ENCODE measurements around the gene PFDN2. TPM values are rescaled to one million over a fixed set of nuclear protein-coding genes. Genes with fewer than 3 reads are reported as not detected.

Gene PFDN2
- total and polyA plus RNA-seq, 10 of the 15 experiments (the other 5 are each of a cell fraction or from before 2014, with no cell fraction given): 30.0 to 141 (median 80.5) TPM

GRCh38 chr1:161153682-161154337, 36.0 kb upstream of the PFDN2 start, which contains the start of gene UFC1 (continued):
- TF ChIP-seq PRDM15 (CRISPR knock-in tag; IDR thresholded peaks at IDR 0.05) (no peak), CREB1 (IDR thresholded peaks at IDR 0.05; ENCODE audit: low read depth) (peak; percentile 71; the same call in 1 of the 2 replicates), BMI1 (IDR thresholded peaks at IDR 0.05; ENCODE audit: borderline replicate concordance) (no peak; the same call in 1 of the 2 replicates), ZNF207 (IDR thresholded peaks at IDR 0.05; ENCODE audit: borderline replicate concordance) (peak; percentile 87; the same call in 1 of the 2 replicates), MTA2 (IDR thresholded peaks at IDR 0.05; ENCODE audit: low read depth) (0 out of 2 replicates have a peak, but pooled peaks have one; percentile 13), IKZF1 (conservative IDR thresholded peaks at IDR 0.05) (peak; percentile 69; the same call in 1 of the 2 replicates), FOXM1 (IDR thresholded peaks at IDR 0.05; ENCODE audit: low read depth, low read length) (no peak), RCOR1 (conservative IDR thresholded peaks at IDR 0.05; ENCODE audit: low read depth, low read length) (0 out of 2 replicates have a peak, but pooled peaks have one; percentile 19), RAD51 (IDR thresholded peaks at IDR 0.05) (peak; percentile 61), MEF2B (IDR thresholded peaks at IDR 0.05; ENCODE audit: partially characterized antibody, poor library complexity, severe bottlenecking) (no peak), ZBTB11 (CRISPR knock-in tag; IDR thresholded peaks at IDR 0.05) (peak; percentile 89), NBN (IDR thresholded peaks at IDR 0.05) (peak; percentile 90), FOXK2 (IDR thresholded peaks at IDR 0.05) (peak; percentile 55)
- TF ChIP-seq, protein P1, sequence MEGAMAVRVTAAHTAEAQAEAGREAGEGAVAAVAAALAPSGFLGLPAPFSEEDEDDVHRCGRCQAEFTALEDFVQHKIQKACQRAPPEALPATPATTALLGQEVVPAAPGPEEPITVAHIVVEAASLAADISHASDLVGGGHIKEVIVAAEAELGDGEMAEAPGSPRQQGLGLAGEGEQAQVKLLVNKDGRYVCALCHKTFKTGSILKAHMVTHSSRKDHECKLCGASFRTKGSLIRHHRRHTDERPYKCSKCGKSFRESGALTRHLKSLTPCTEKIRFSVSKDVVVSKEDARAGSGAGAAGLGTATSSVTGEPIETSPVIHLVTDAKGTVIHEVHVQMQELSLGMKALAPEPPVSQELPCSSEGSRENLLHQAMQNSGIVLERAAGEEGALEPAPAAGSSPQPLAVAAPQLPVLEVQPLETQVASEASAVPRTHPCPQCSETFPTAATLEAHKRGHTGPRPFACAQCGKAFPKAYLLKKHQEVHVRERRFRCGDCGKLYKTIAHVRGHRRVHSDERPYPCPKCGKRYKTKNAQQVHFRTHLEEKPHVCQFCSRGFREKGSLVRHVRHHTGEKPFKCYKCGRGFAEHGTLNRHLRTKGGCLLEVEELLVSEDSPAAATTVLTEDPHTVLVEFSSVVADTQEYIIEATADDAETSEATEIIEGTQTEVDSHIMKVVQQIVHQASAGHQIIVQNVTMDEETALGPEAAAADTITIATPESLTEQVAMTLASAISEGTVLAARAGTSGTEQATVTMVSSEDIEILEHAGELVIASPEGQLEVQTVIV (IDR thresholded peaks at IDR 0.05; ENCODE audit: borderline replicate concordance, partially characterized antibody): peak; percentile 87
